Measurements from ENCODE around the gene ATRAID. TPM values are rescaled to one million over a fixed set of nuclear protein-coding genes. Genes with fewer than 3 reads are reported as not detected.

ATRAID gene
- total RNA-seq, 1 experiment from 2014 or later = 108 TPM

DNA sequence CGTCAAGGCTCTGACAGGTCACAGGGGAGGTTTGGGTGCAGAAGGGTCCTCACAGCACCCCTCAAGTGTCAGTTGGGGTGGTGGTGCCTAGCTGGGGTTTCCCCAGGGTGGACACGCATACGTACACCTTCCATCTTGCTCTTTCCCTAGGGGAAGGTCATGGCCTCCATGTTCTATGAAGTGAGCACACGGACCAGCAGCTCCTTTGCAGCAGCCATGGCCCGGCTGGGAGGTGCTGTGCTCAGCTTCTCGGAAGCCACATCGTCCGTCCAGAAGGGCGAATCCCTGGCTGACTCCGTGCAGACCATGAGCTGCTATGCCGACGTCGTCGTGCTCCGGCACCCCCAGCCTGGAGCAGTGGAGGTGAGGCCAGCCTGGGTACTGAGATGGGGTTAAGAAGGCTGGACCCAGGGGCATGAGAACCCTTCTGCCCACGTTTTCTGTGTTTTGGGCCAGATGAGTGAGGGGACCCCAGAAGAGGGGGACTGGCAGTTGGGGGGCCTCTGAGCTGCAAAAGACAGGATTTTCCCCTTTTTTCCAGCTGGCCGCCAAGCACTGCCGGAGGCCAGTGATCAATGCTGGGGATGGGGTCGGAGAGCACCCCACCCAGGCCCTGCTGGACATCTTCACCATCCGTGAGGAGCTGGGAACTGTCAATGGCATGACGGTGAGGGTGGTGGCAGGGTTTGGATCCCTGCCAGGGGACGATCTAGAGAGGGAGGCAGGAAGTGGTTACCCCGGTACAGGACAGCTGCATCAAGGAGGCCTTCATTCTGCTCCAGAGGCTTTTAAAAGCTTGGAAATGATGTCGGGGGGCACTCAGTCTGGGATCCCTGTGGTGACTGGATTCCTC is 30.1 kb downstream of the ATRAID start:
- no peak overlapping the region for H3K14ac ChIP-seq (ENCODE audit: insufficient read depth, low read length)
- no peaks in the 10 kb centered on the region for H4K20me1 ChIP-seq (ENCODE audit: control insufficient read depth, insufficient read depth, insufficient read length)
- no peak overlapping the region for H3K4me2 ChIP-seq (ENCODE audit: insufficient read depth, insufficient read length, low read length)
- Mint-ChIP-seq H3K36me3 (ENCODE audit: insufficient read depth in 1 of 3, low read depth in 3 of 3) (peaks cover 44 to 82% (median 74%) of the 10 kb centered on the region in 3 experiments), H3K4me3 (no peak overlapping the region), H3K9me3 (no peaks in the 10 kb centered on the region), H3K27me3 (ENCODE audit: low read depth) (no peaks in the 10 kb centered on the region), H3K27ac (no peak overlapping the region), H3K4me1 (no peaks in the 10 kb centered on the region)
- no peaks in the 10 kb centered on the region for H3K9me3 ChIP-seq (ENCODE audit: control insufficient read depth, low read depth, low read length)
- no peak overlapping the region for H2BK5ac ChIP-seq (ENCODE audit: insufficient read length, low read length)
- no peak overlapping the region for H3K4ac ChIP-seq (ENCODE audit: low read depth, low read length)
- no peaks in the 10 kb centered on the region for H3K27me3 ChIP-seq (ENCODE audit: insufficient read depth, low read length)
- H3K9ac ChIP-seq (ENCODE audit: extremely low read depth, insufficient read length, low read length) = no peak overlapping the region
- WGBS (ENCODE audit: extremely low coverage, insufficient read length, low lambda C conversion rate) = no CpG with 5 or more reads among the region's 24 CpGs
- H3K23ac ChIP-seq (ENCODE audit: insufficient read length, low read depth, low read length) = no peak overlapping the region
- no peak for DNase-seq
- H4K8ac ChIP-seq (replicated peaks; ENCODE audit: insufficient read length, low read depth, low read length) = no peak overlapping the region
- H3K79me1 ChIP-seq (ENCODE audit: insufficient read depth, low read depth, low read length, poor library complexity, severe bottlenecking) = no peaks in the 10 kb centered on the region
- H2BK15ac ChIP-seq (ENCODE audit: low read depth, low read length) = no peak overlapping the region
- H3T11ph ChIP-seq (ENCODE audit: low read length) = no peak overlapping the region
- no peak overlapping the region for H2BK12ac ChIP-seq (ENCODE audit: insufficient read length, low read depth, low read length)
- no peak overlapping the region for H3K18ac ChIP-seq (ENCODE audit: insufficient read length, low read depth, low read length)
- no peaks in the 10 kb centered on the region for H3K79me2 ChIP-seq (ENCODE audit: insufficient read depth, low read length)
- no peak overlapping the region for H2AK5ac ChIP-seq (ENCODE audit: insufficient read length, low read length)
- H2BK20ac ChIP-seq (ENCODE audit: low read depth, low read length, poor library complexity, severe bottlenecking) = no peak overlapping the region
- no peak overlapping the region for H3K27ac ChIP-seq (ENCODE audit: insufficient read length, low read depth, low read length)
- no peak overlapping the region for H2BK120ac ChIP-seq (ENCODE audit: low read depth, low read length, poor library complexity, severe bottlenecking)
- TF ChIP-seq, protein P1, sequence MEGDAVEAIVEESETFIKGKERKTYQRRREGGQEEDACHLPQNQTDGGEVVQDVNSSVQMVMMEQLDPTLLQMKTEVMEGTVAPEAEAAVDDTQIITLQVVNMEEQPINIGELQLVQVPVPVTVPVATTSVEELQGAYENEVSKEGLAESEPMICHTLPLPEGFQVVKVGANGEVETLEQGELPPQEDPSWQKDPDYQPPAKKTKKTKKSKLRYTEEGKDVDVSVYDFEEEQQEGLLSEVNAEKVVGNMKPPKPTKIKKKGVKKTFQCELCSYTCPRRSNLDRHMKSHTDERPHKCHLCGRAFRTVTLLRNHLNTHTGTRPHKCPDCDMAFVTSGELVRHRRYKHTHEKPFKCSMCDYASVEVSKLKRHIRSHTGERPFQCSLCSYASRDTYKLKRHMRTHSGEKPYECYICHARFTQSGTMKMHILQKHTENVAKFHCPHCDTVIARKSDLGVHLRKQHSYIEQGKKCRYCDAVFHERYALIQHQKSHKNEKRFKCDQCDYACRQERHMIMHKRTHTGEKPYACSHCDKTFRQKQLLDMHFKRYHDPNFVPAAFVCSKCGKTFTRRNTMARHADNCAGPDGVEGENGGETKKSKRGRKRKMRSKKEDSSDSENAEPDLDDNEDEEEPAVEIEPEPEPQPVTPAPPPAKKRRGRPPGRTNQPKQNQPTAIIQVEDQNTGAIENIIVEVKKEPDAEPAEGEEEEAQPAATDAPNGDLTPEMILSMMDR (conservative IDR thresholded peaks at IDR 0.05) = no peak
- H4K91ac ChIP-seq (ENCODE audit: insufficient read length, low read depth, low read length) = no peak overlapping the region
- no peak overlapping the region for H4K5ac ChIP-seq (ENCODE audit: insufficient read length, low read depth, low read length)
- no peaks in the 10 kb centered on the region for H3K23me2 ChIP-seq (ENCODE audit: insufficient read length, low read depth, low read length, poor library complexity, severe bottlenecking)
- H3K56ac ChIP-seq (ENCODE audit: insufficient read length, low read depth, low read length) = no peak overlapping the region
- no peak overlapping the region for H2AFZ ChIP-seq (ENCODE audit: low read length)
- H3K4me1 ChIP-seq (ENCODE audit: insufficient read depth, low read length) = no peaks in the 10 kb centered on the region
